Osteoblast (primary cell): ENCODE data around the gene HPS4. TPM values are rescaled to one million over a fixed set of nuclear protein-coding genes. Genes with fewer than 3 reads are reported as not detected.

Experiments
- DNase-seq: peaks from one replicate; pipeline ENCODE4 v3.0.0; 2011; ENCODE audit warnings: low spot score, mixed read lengths; ENCODE audit not compliant: insufficient read length; ENCODE audit errors: missing footprints
- H2AFZ ChIP-seq: 2 replicates; pipeline ENCODE4 v1.6.0; 2011; ENCODE audit warnings: mild to moderate bottlenecking, low read length
- H3K27ac ChIP-seq: 2 replicates; pipeline ENCODE4 v1.5.1; 2011; ENCODE audit warnings: mild to moderate bottlenecking, low read depth, low read length, moderate library complexity
- H3K27me3 ChIP-seq: 2 replicates; pipeline ENCODE4 v1.6.0; 2012; ENCODE audit warnings: mild to moderate bottlenecking, control low read depth, inconsistent platforms, low read length, moderate library complexity; ENCODE audit not compliant: insufficient read depth
- H3K36me3 ChIP-seq: 2 replicates; pipeline ENCODE4 v1.5.1; 2011; ENCODE audit warnings: mild to moderate bottlenecking, low read length, control low read depth, moderate library complexity; ENCODE audit not compliant: insufficient read depth
- H3K4me1 ChIP-seq: 2 replicates; pipeline ENCODE4 v1.5.1; 2011; ENCODE audit warnings: mild to moderate bottlenecking, low read length, control low read depth, moderate library complexity; ENCODE audit not compliant: insufficient read depth
- H3K4me2 ChIP-seq: 2 replicates; pipeline ENCODE4 v1.6.0; 2011; ENCODE audit warnings: mild to moderate bottlenecking, low read length; ENCODE audit not compliant: insufficient read depth
- H3K4me3 ChIP-seq: fragments of 200-600 bp; sonication (generic); 3 replicates; pipeline ENCODE4 v1.5.1; 2012; ENCODE audit warnings: mild to moderate bottlenecking, low read length, inconsistent platforms; ENCODE audit not compliant: insufficient read depth
- H3K79me2 ChIP-seq: 2 replicates; pipeline ENCODE4 v1.6.0; 2012; ENCODE audit warnings: mild to moderate bottlenecking, low read length, control low read depth, inconsistent platforms; ENCODE audit not compliant: insufficient read depth
- H3K9me3 ChIP-seq: 2 replicates; pipeline ENCODE4 v1.5.1; 2011; ENCODE audit warnings: low read depth, low read length, control low read depth
- H4K20me1 ChIP-seq: 2 replicates; pipeline ENCODE4 v1.6.0; 2012; ENCODE audit warnings: mild to moderate bottlenecking, low read length, control low read depth; ENCODE audit not compliant: insufficient read depth
- total RNA-seq: library from RNA; depleted of rRNA; stranded (reverse); fragments of >200 nt; gene quantifications from 2 replicates; pipeline ENCODE4 v1.2.3, GENCODE V29; 2012
- TF ChIP-seq, protein P1 (sequence below): IDR thresholded peaks from 2 replicates; pipeline ENCODE4 v1.5.1; 2011; ENCODE audit warnings: mild to moderate bottlenecking, low read depth, low read length, moderate library complexity; ENCODE audit errors: extremely low read depth

HPS4 gene
- total RNA-seq, 1 donor: 47.4 TPM

DNA sequence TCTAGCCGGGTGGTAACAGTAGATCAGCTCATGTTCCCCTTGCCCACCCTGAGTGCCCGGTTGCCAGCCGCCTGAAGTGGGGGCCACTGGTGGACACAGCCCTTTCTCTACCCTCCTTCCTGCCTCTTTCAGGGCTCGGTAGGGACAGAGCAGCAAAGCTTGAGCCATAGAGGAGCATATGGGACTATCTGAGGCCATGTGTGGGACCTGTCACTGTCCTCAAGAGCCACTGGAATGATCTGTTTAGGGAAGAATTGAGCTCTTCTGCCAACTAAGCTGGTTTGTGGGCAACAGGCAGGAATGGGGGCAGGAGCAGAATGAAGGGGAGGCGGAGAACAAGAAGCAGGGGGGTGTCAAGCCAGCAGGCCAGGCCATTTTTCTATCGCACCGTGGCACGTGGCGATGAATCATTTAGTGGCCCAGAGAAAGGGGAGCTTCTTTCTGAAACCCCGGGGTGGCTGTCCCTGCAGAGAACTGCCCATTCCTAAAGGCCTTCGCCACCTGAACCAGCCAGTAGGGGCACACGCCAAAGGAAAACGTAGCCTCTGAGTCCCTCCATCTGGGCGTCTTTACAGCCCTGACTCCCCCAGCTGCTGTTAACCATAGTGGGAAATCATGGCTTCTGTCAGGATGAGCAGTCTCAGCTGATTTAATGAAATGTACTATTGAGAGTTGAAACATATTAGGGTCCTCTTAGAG, 45.7 kb downstream of the HPS4 start:
- TF ChIP-seq, protein P1, sequence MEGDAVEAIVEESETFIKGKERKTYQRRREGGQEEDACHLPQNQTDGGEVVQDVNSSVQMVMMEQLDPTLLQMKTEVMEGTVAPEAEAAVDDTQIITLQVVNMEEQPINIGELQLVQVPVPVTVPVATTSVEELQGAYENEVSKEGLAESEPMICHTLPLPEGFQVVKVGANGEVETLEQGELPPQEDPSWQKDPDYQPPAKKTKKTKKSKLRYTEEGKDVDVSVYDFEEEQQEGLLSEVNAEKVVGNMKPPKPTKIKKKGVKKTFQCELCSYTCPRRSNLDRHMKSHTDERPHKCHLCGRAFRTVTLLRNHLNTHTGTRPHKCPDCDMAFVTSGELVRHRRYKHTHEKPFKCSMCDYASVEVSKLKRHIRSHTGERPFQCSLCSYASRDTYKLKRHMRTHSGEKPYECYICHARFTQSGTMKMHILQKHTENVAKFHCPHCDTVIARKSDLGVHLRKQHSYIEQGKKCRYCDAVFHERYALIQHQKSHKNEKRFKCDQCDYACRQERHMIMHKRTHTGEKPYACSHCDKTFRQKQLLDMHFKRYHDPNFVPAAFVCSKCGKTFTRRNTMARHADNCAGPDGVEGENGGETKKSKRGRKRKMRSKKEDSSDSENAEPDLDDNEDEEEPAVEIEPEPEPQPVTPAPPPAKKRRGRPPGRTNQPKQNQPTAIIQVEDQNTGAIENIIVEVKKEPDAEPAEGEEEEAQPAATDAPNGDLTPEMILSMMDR: no peak
- no peak overlapping the region for H2AFZ ChIP-seq
- H3K36me3 ChIP-seq: no peaks in the 10 kb centered on the region
- H3K27me3 ChIP-seq: no peaks in the 10 kb centered on the region
- H4K20me1 ChIP-seq: no peaks in the 10 kb centered on the region
- H3K79me2 ChIP-seq: no peaks in the 10 kb centered on the region
- H3K27ac ChIP-seq: no peak overlapping the region
- no peak overlapping the region for H3K4me3 ChIP-seq
- no peak for DNase-seq
- no peaks in the 10 kb centered on the region for H3K4me1 ChIP-seq
- H3K9me3 ChIP-seq: no peaks in the 10 kb centered on the region
- H3K4me2 ChIP-seq: no peak overlapping the region

DNA sequence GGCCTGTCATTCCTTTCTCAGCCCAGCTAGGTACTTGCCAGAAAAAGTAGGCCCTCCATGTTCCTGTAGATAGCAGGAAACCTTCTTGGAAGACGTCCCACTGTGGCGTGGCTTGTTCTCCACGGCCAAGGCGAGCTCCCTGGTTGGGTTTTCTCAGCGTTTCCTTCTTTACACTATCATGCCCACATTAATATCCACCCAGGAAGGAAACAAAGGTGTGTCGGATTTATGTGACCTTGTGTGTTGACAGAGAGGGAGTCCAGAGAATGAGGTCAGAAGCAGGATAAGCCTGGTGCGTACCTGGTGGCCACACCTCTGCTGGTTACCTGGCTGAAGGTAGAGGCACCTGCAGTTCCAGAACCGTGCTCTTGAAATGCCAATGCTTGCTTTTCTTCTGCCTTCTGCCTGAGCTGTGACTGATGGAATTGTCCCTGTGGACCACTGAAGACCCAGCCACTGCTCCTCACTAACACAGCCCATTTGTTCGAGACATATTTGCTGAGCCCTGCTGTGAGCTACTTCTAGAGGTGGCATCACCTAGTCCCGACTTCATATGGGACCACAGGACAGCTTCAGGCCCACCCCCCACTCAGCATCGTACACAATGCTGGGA, 46.6 kb downstream of the HPS4 start:
- Histone ChIP-seq H3K9me3 (no peaks in the 10 kb centered on the region), H3K4me2 (no peak overlapping the region), H3K4me3 (no peak overlapping the region), H3K27me3 (no peaks in the 10 kb centered on the region), H3K4me1 (no peaks in the 10 kb centered on the region), H2AFZ (no peak overlapping the region), H3K36me3 (no peaks in the 10 kb centered on the region), H3K79me2 (no peaks in the 10 kb centered on the region), H3K27ac (no peak overlapping the region), H4K20me1 (no peaks in the 10 kb centered on the region)
- TF ChIP-seq, protein P1: no peak
- DNase-seq: no peak

DNA sequence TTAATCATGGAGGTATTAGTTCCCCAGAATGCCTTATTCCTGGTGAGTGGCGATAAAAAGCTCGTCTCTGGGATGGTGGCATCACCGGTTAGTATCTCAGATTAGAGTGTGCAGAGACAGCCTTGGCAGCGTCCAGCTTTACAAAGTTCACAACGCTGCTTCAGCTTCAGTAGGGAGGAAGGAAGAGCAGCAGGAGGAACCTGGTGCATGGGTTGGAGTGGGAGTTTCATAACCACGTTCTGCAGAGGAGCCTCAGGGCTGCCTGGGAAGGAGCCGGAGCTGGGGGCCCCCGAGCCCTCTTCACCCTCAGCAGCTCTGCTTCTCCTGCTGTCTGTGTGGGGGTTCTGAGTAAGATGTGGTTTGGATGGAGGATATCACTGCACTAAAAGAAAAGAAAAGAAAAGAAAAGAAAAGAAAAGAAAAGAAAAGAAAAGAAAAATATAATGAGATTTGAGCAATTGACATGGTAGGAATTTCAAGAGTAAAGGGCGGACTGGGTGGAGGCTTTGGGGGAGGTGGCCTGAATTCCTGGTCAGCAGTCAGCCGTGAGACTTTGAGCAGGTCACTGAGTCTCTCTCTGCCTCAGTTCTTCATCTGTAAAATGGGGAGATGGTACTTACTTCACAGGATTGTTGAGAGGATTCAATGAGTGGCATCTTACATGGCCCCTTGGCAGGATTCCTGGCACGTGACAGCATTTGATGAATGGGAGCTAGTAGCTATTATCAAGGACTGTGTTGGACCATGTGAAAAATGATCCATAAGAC, 48.1 kb downstream of the HPS4 start:
- no peaks in the 10 kb centered on the region for H3K36me3 ChIP-seq
- peaks cover 2% of the 10 kb centered on the region for H3K27me3 ChIP-seq
- H3K9me3 ChIP-seq: no peaks in the 10 kb centered on the region
- H2AFZ ChIP-seq: no peak overlapping the region
- H4K20me1 ChIP-seq: no peaks in the 10 kb centered on the region
- H3K4me3 ChIP-seq: no peak overlapping the region
- no peak overlapping the region for H3K27ac ChIP-seq
- no peaks in the 10 kb centered on the region for H3K79me2 ChIP-seq
- no peak overlapping the region for H3K4me2 ChIP-seq
- TF ChIP-seq, protein P1: no peak
- H3K4me1 ChIP-seq: no peaks in the 10 kb centered on the region
- no peak for DNase-seq

DNA sequence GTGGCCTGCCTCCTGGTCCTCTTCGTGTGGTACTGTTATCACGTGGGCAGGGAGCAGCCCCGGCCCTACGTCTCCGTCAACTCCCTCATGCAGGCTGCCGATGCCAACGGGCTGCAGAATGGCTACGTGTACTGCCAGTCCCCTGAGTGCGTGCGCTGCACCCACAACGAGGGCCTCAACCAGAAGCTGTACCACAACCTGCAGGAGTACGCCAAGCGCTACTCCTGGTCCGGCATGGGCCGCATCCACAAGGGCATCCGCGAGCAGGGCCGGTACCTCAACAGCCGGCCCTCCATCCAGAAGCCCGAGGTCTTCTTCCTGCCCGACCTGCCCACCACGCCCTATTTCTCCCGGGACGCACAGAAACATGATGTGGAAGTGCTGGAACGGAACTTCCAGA, 49.8 kb downstream of the HPS4 start:
- Histone ChIP-seq H3K4me2 (no peak overlapping the region), H3K79me2 (no peaks in the 10 kb centered on the region), H4K20me1 (peaks cover 2% of the 10 kb centered on the region), H3K9me3 (no peaks in the 10 kb centered on the region), H3K4me1 (no peaks in the 10 kb centered on the region), H3K4me3 (no peak overlapping the region), H3K36me3 (no peaks in the 10 kb centered on the region), H2AFZ (no peak overlapping the region), H3K27me3 (peaks cover 12% of the 10 kb centered on the region), H3K27ac (no peak overlapping the region)
- no peak for DNase-seq
- TF ChIP-seq, protein P1: no peak
